ENCODE measurements around the gene PTPRM. TPM values are rescaled to one million over a fixed set of nuclear protein-coding genes. Genes with fewer than 3 reads are reported as not detected.

The PTPRM gene
- total RNA-seq, 4 donors from 2014 or later: 170 to 198 (median 182) TPM

- Histone ChIP-seq H3K36me3 (no peaks in the 10 kb centered on the region), H3K27ac (no peak overlapping the region), H3K27me3 (no peaks in the 10 kb centered on the region), H3K4me3 (replicated peaks in 1 of 3) (no peak overlapping the region), H3K4me1 (no peaks in the 10 kb centered on the region), H3K9me3 (no peaks in the 10 kb centered on the region)
- 52 to 66% methylated on average over 7 to 8 of the region's 8 CpGs for WGBS, 2 donors
- DNase-seq: no peak
- no peak for TF ChIP-seq CTCF (IDR thresholded peaks at IDR 0.05)
- no peak for TF ChIP-seq POLR2A (IDR thresholded peaks at IDR 0.05)
- intact Hi-C loops (cut with DNase I): no loop called here
Observed at GRCh38 chr18:8455661-8456614, 888.8 kb downstream of the PTPRM start.

Small RNA genes within 50 kb of the gene (small RNA-seq; reads per million reads assigned to genes)
- gene AP001094.1: not detected
- gene RF00012: not detected
